NCI-H1092 (cell line): Measurements from ENCODE around the gene PPP1R1A.

Experiments used
- DNase-seq: peaks from one replicate; lab custom pipeline; 2025; lab: John Stamatoyannopoulos, UW

The PPP1R1A gene

GRCh38 chr12:54603173-54603814 is 14.8 kb upstream of the PPP1R1A start:
- peak; percentile 27 for DNase-seq

- no peak for DNase-seq
Observed at GRCh38 chr12:54602661-54603060, 14.2 kb upstream of the PPP1R1A start.

DNA sequence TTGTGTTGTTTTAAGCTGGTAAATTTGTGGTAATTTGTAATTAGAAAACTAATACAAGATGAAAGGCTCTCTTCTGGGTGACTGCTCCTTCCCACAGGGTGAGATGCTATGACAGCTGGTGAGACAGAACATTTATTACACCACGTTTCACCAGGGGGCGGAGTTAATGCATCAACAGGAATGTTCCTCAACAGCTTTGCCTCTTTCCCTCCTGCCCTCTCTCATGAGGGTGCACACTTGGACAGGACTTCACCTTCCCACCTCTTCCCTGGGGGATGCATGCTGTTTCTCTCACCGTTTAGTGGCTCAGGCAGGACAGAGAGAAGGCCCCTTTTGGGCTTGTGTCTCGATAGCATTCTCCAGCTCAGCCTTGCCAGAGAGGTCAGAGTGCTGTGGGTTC is 13.4 kb upstream of the PPP1R1A start:
- no peak for DNase-seq

GRCh38 chr12:54598970-54599369 is 10.5 kb upstream of the PPP1R1A start:
- DNase-seq: no peak

DNA sequence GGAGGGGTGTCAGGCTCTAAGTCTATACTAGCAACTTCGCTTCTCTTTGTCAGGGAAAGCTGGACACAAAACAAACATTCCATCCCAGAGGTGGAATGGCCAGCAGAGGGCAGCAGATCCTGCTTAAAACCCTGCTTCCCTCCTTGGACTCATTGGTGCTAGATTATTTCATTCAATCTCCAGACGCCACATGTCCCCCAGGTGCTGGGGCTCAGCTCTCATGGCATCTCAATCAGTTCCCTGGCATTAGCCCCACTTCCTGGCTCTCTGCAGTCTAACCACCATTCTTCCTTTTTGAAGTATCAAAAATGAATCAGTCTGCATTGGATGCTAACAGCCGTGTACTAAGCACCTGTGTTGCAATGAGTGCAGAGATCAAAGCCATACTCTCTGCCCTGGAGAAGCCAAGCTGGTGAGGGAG is 8.1 kb upstream of the PPP1R1A start:
- peak; percentile 74 for DNase-seq

- no peak for DNase-seq
Observed at GRCh38 chr12:54595471-54595870, 7.0 kb upstream of the PPP1R1A start.

DNA sequence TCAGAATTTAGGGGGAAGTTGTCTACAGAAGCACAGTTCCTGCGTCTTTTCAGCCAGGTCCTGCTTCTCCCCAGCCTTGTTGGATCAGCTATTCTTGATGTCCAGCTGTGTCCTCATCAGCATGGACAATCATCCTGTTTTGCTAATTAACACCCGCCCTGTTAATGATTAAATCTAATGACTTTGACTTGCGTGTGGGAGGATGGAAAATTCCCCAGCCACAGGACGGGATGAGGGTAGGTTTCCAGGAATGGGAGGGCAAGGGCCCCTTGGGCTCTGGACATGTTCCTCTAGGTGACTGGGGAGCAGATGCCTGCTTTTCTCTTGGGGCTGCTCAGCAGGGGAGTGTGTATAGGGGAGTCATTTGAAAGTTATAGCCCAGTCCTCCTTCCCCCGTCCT is 5.3 kb upstream of the PPP1R1A start:
- DNase-seq: no peak

DNA sequence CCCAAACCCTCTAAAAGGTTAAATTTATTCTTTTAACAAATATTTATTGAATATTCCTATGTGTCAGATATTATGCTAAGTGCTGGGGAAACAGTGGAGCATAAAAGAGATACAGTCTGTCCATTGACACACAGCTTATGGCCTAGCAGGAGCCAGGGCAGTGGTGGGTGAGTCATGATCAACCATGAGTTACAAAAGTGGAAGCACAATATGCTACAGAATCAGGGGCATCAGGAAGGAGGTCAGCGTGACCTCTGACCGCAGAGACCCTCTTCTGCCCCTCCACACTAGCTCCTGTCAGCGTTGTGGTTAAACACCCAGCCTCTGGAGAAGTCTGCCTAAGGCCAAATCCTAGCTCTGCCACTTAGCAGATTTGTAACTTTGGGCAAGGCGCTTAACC is 4.7 kb upstream of the PPP1R1A start:
- DNase-seq: no peak

DNA sequence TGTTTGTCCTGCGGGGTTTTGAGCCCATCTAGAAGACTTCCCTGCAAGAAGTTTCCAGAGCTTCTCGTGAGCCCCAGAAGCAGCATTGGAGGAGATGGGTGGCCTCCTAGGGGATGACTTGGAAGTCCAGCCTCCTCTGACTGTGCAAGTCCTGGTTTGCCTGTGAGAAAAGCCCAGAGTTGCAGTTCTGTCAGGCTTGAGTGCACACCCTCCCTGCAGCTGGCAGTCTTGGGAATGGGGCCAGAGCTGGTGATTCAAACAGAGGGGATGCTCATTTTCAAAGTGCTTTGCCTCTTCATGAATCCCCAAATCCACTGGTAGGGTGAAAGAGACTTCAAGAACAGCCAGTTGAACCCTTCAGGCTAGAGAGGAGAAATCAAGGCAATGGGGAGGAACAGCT is 3.9 kb upstream of the PPP1R1A start:
- DNase-seq: no peak

- no peak for DNase-seq
Observed at GRCh38 chr12:54590978-54591591, 2.6 kb upstream of the PPP1R1A start.

- no peak for DNase-seq
Observed at GRCh38 chr12:54589964-54590363, 1.5 kb upstream of the PPP1R1A start.

GRCh38 chr12:54588890-54589267 is 420 bp upstream of the PPP1R1A start:
- no peak for DNase-seq

GRCh38 chr12:54587315-54587873 is 1.1 kb downstream of the PPP1R1A start:
- DNase-seq: no peak

- no peak for DNase-seq
Observed at GRCh38 chr12:54586620-54587019, 1.8 kb downstream of the PPP1R1A start.

DNA sequence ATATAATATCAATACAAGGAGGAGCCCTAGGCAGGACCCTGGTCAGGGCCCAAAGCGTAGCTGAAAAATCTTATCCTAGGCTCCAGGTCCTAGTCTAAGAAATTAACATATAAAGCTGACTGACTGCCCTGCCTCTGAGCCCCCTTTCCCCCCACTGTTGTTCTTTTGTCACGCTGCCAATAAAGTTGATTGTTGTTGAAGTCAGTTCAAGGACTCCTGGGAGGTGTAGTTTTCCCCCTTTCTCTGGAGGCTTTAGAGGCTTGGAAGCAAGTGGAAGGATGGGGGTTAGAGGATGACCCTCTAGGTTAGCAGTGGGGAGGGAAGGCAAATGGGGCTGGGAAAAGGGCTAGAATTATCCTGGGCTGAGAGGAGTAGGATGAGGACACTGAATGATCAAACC is 3.2 kb downstream of the PPP1R1A start:
- no peak for DNase-seq

- DNase-seq: no peak
Observed at GRCh38 chr12:54584128-54584527, 4.3 kb downstream of the PPP1R1A start.

GRCh38 chr12:54583726-54584125 is 4.7 kb downstream of the PPP1R1A start:
- no peak for DNase-seq

- no peak for DNase-seq
Observed at GRCh38 chr12:54581412-54581811, 7.0 kb downstream of the PPP1R1A start.

GRCh38 chr12:54579696-54580333 is 8.6 kb downstream of the PPP1R1A start:
- DNase-seq: peak; percentile 72

DNA sequence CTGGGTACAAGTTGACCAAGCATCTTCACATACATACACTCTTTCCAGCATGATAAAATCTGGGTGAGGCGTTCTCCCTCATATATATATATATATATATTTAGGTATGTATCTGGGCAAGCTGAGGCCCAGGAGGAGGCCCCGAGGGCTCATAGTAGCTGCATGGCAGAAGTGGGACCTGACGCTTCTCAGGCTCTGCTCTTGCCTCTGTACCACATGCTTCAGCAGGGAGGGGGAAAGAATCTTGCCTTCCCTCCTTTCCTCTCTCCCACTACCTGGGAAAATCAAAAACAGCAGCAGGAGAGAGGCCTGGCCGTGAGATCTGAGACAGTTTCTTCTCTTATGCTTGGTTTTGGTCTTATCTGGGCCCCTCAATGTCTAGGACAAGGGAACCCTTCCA is 9.2 kb downstream of the PPP1R1A start:
- DNase-seq: no peak

DNA sequence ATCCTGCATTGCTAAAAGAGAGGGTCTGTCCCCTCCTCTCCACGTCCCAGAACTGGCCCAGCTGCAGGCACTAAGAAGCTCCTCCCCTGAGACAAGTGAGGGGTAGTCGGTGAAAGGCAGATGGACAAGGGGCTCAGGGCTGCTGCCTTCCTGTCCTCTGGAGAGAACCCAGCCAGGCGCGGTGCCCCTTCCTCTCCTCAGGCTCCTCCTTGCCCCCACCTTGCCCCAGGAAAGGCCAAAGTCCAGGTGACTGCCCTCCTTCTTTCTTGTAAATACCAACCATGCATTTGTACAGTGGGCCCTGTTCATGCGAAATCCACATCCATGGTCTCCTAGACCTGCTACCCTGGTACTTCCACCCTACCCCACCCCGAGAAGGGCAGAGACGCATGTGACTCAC is 9.7 kb downstream of the PPP1R1A start:
- DNase-seq: no peak

- DNase-seq: no peak
Observed at GRCh38 chr12:54572881-54573280, 15.6 kb downstream of the PPP1R1A start.
